ENCODE measurements around the gene FBF1. TPM values are rescaled to one million over a fixed set of nuclear protein-coding genes. Genes with fewer than 3 reads are reported as not detected.

Gene FBF1
- total RNA-seq, 2 experiments from 2014 or later: 13.2 to 16.2 TPM

- no peak for TF ChIP-seq CTCF (IDR thresholded peaks at IDR 0.05)
- POLR2A ChIA-PET: interaction anchor here (0.9 kb wide), 1 partner anchor 94 kb away, joined by 3 read pairs; no protein-coding TSS in a partner anchor
- intact Hi-C loops (cut with micrococcal nuclease): no loop called here
- Mint-ChIP-seq H3K9me3 (no peaks in the 10 kb centered on the region), H3K4me1 (ENCODE audit: low read depth) (peaks cover 7% of the 10 kb centered on the region), H3K27ac (no peak overlapping the region), H3K4me3 (no peak overlapping the region), H3K27me3 (no peaks in the 10 kb centered on the region), H3K36me3 (ENCODE audit: low read depth) (peaks cover 2% of the 10 kb centered on the region)
- ATAC-seq (no peak), DNase-seq (no peak)
- CTCF ChIA-PET: interaction anchor here (0.7 to 11.4 kb wide), 5 partner anchors 16 to 612 kb away, joined by 3 to 165 read pairs (median 3); partner anchors contain the start of gene CDK3
Measured at GRCh38 chr17:75910699-75911098, 30.1 kb downstream of the FBF1 start.

GRCh38 chr17:75909812-75910274 is 31.0 kb downstream of the FBF1 start:
- intact Hi-C loops (cut with micrococcal nuclease): loop anchor here (5.0 kb wide), 1 partner anchor 92 kb away; the partner anchor contains the start of gene CDK3
- POLR2A ChIA-PET: interaction anchor here (0.5 to 0.8 kb wide), 2 partner anchors 13 to 71 kb away, joined by 3 read pairs; partner anchors contain the start of gene TRIM65
- CTCF ChIA-PET: interaction anchor here (1.6 to 11.4 kb wide), 3 partner anchors 17 to 104 kb away, joined by 7 to 165 read pairs (median 12); partner anchors contain the start of gene CDK3
- Mint-ChIP-seq H3K9me3 (no peaks in the 10 kb centered on the region), H3K27me3 (no peaks in the 10 kb centered on the region), H3K4me3 (no peak overlapping the region), H3K4me1 (ENCODE audit: low read depth) (peaks cover 10% of the 10 kb centered on the region), H3K27ac (no peak overlapping the region), H3K36me3 (ENCODE audit: low read depth) (peaks cover 2% of the 10 kb centered on the region)
- no peak for TF ChIP-seq CTCF (IDR thresholded peaks at IDR 0.05)
- ATAC-seq (no peak), DNase-seq (no peak)

GRCh38 chr17:75909051-75909811 is 31.6 kb downstream of the FBF1 start:
- H3K27ac Mint-ChIP-seq: no peak overlapping the region

GRCh38 chr17:75908201-75908600 is 32.6 kb downstream of the FBF1 start:
- intact Hi-C loops (cut with micrococcal nuclease): loop anchor here (5.0 kb wide), 1 partner anchor 94 kb away; the partner anchor contains the start of gene CDK3
- H3K27ac Mint-ChIP-seq: no peak overlapping the region
- no peak for TF ChIP-seq CTCF (IDR thresholded peaks at IDR 0.05)
- no peak overlapping the region for H3K4me3 Mint-ChIP-seq
- DNase-seq (no peak), ATAC-seq (no peak)
- POLR2A ChIA-PET: no interaction called here
- H3K4me1 Mint-ChIP-seq (ENCODE audit: low read depth): peaks cover 13% of the 10 kb centered on the region
- peaks cover 6% of the 10 kb centered on the region for H3K36me3 Mint-ChIP-seq (ENCODE audit: low read depth)
- CTCF ChIA-PET: interaction anchor here (3.0 to 11.4 kb wide), 2 partner anchors 19 to 94 kb away, joined by 12 to 165 read pairs; partner anchors contain the start of gene CDK3
- H3K9me3 Mint-ChIP-seq: no peaks in the 10 kb centered on the region
- H3K27me3 Mint-ChIP-seq: no peaks in the 10 kb centered on the region

More at GRCh38 chr17:75909051-75909811, 31.6 kb downstream of the FBF1 start:
- Mint-ChIP-seq H3K36me3 (ENCODE audit: low read depth) (peaks cover 3% of the 10 kb centered on the region), H3K4me1 (ENCODE audit: low read depth) (peaks cover 10% of the 10 kb centered on the region), H3K4me3 (no peak overlapping the region), H3K9me3 (no peaks in the 10 kb centered on the region), H3K27me3 (no peaks in the 10 kb centered on the region)
- ChIA-PET POLR2A (interaction anchor here (0.5 to 0.8 kb wide), 2 partner anchors 12 to 71 kb away, joined by 3 read pairs; partner anchors contain the start of gene TRIM65), CTCF (interaction anchor here (1.0 to 11.4 kb wide), 4 partner anchors 18 to 186 kb away, joined by 3 to 165 read pairs (median 10); partner anchors contain the start of gene CDK3)
- no peak for TF ChIP-seq CTCF (IDR thresholded peaks at IDR 0.05)
- ATAC-seq (no peak), DNase-seq (no peak)
- intact Hi-C loops (cut with micrococcal nuclease): loop anchor here (5.0 kb wide), 1 partner anchor 93 kb away; the partner anchor contains the start of gene CDK3

Measured in activated CD8-positive, alpha-beta T cell treated with anti-CD3 and anti-CD28 coated beads for 36 hours (primary cell).